WI38 (cell line): ENCODE results near the gene SMYD1.
"Not testable (repeated sequence)": the region's sequence is repeated elsewhere in the genome, so short reads cannot be mapped to it uniquely, and the experiment has no call there.

Experiments used
- H3K4me3 ChIP-seq: 2 replicates; pipeline ENCODE4 v1.5.1; 2011; ENCODE audit warnings: low read depth, mild to moderate bottlenecking, control low read depth, low read length
- CTCF ChIP-seq: IDR thresholded peaks from 2 replicates; pipeline ENCODE4 v1.5.1; 2012; ENCODE audit warnings: low read depth, mild to moderate bottlenecking, control low read depth, low read length

The SMYD1 gene

GRCh38 chr2:88032070-88032702 is 35.4 kb upstream of the SMYD1 start:
- TF ChIP-seq CTCF, result no peak

GRCh38 chr2:88036182-88036581 is 31.4 kb upstream of the SMYD1 start:
- TF ChIP-seq CTCF, result no peak
- H3K4me3 ChIP-seq, result no peak overlapping the region

More at GRCh38 chr2:88032070-88032702, 35.4 kb upstream of the SMYD1 start:
- H3K4me3 ChIP-seq, result no peak overlapping the region

GRCh38 chr2:88036606-88037005 is 31.0 kb upstream of the SMYD1 start:
- no peak overlapping the region for H3K4me3 ChIP-seq
- no peak for TF ChIP-seq CTCF

- no peak for TF ChIP-seq CTCF
Measured at GRCh38 chr2:88038263-88039105, 29.1 kb upstream of the SMYD1 start.

GRCh38 chr2:88042476-88042875 is 25.1 kb upstream of the SMYD1 start:
- H3K4me3 ChIP-seq, result no peak overlapping the region
- TF ChIP-seq CTCF, result no peak

More at GRCh38 chr2:88038263-88039105, 29.1 kb upstream of the SMYD1 start:
- H3K4me3 ChIP-seq, result no peak overlapping the region

- not testable (repeated sequence) for H3K4me3 ChIP-seq
Measured at GRCh38 chr2:88045561-88045960, 22.1 kb upstream of the SMYD1 start.

- H3K4me3 ChIP-seq, result no peak overlapping the region
- no peak for TF ChIP-seq CTCF
Measured at GRCh38 chr2:88048541-88048940, 19.1 kb upstream of the SMYD1 start.
